ENCODE data around the gene TENM4. TPM values are rescaled to one million over a fixed set of nuclear protein-coding genes. Genes with fewer than 3 reads are reported as not detected.

TENM4 gene
- total and polyA plus RNA-seq, 2 of the 13 experiments (the other 11 are each of a cell fraction or from before 2014, with no cell fraction given), result not detected

- in situ Hi-C loops (cut with HindIII; ENCODE audit: extremely low pct_ligation_motif_present, low pct_unique_long_range_greater_than_20kb), result no loop called here
- no peak overlapping the region for H3K27ac ChIP-seq (ENCODE audit: extremely low read length, insufficient read depth, low read length)
- no peaks in the 10 kb centered on the region for H3K79me2 ChIP-seq (ENCODE audit: insufficient read depth, low read length)
- 1% methylated on average over 4 of the region's 4 CpGs for WGBS (ENCODE audit: low lambda C conversion rate)
- H4K20me1 ChIP-seq (ENCODE audit: insufficient read depth, low read length), result no peaks in the 10 kb centered on the region
- H3K9me3 ChIP-seq (ENCODE audit: low read length), result no peaks in the 10 kb centered on the region
- no peaks in the 10 kb centered on the region for H3K36me3 ChIP-seq (replicated peaks in 1 of 2; ENCODE audit: control insufficient read depth in 1 of 2, insufficient read depth in 2 of 2, low read length in 2 of 2)
- H3K4me1 ChIP-seq (ENCODE audit: insufficient read depth, low read length), result no peaks in the 10 kb centered on the region
- H2AFZ ChIP-seq (ENCODE audit: low read length), result no peak overlapping the region
- POLR2A ChIA-PET, result no interaction called here
- CTCF ChIA-PET (ENCODE audit: low intra/inter-chr PET ratio, low total read pairs), result no interaction called here
- DNase-seq (ENCODE audit: low spot score) (no peak), FAIRE-seq (no peak), ATAC-seq (no peak)
- intact Hi-C loops (cut with micrococcal nuclease; ENCODE audit: unreplicated experiment), result no loop called here
- H3K4me2 ChIP-seq (ENCODE audit: low read depth, low read length), result no peak overlapping the region
- peaks cover 0 to 11% of the 10 kb centered on the region in 2 experiments; a peak in 2 of 5 replicates for H3K27me3 ChIP-seq (ENCODE audit: control insufficient read depth in 1 of 2, insufficient read depth in 2 of 2, low read length in 2 of 2)
- H3K9ac ChIP-seq (ENCODE audit: insufficient read depth, low read depth, low read length), result no peak overlapping the region
- BruUV-seq (replicated peaks), result no TSS peak
- H3K4me3 ChIP-seq (replicated peaks in 1 of 3; ENCODE audit: insufficient read depth in 1 of 3, low read depth in 2 of 3, low read length in 3 of 3), result no peak overlapping the region
- TF ChIP-seq ZNF460 (CRISPR knock-in tag; IDR thresholded peaks at IDR 0.05; ENCODE audit: borderline replicate concordance) (no peak), NFE2 (CRISPR knock-in tag; IDR thresholded peaks at IDR 0.05) (no peak), ZNF446 (CRISPR knock-in tag; IDR thresholded peaks at IDR 0.05) (no peak), MBD4 (IDR thresholded peaks at IDR 0.05; ENCODE audit: borderline replicate concordance, low read length) (no peak), KLF13 (CRISPR knock-in tag; IDR thresholded peaks at IDR 0.05) (no peak), ZNF570 (CRISPR knock-in tag; IDR thresholded peaks at IDR 0.05; ENCODE audit: borderline replicate concordance) (no peak), ZNF891 (CRISPR knock-in tag; IDR thresholded peaks at IDR 0.05) (no peak), HHEX (CRISPR knock-in tag; IDR thresholded peaks at IDR 0.05) (no peak), ZNF317 (CRISPR knock-in tag; IDR thresholded peaks at IDR 0.05) (no peak), RFX3 (CRISPR knock-in tag; IDR thresholded peaks at IDR 0.05) (no peak), MLX (CRISPR knock-in tag; IDR thresholded peaks at IDR 0.05) (no peak), FLYWCH1 (CRISPR knock-in tag; IDR thresholded peaks at IDR 0.05) (no peak), RFX5 (IDR thresholded peaks at IDR 0.05; ENCODE audit: low read depth, low read length) (no peak)
- TF ChIP-seq, protein P1, sequence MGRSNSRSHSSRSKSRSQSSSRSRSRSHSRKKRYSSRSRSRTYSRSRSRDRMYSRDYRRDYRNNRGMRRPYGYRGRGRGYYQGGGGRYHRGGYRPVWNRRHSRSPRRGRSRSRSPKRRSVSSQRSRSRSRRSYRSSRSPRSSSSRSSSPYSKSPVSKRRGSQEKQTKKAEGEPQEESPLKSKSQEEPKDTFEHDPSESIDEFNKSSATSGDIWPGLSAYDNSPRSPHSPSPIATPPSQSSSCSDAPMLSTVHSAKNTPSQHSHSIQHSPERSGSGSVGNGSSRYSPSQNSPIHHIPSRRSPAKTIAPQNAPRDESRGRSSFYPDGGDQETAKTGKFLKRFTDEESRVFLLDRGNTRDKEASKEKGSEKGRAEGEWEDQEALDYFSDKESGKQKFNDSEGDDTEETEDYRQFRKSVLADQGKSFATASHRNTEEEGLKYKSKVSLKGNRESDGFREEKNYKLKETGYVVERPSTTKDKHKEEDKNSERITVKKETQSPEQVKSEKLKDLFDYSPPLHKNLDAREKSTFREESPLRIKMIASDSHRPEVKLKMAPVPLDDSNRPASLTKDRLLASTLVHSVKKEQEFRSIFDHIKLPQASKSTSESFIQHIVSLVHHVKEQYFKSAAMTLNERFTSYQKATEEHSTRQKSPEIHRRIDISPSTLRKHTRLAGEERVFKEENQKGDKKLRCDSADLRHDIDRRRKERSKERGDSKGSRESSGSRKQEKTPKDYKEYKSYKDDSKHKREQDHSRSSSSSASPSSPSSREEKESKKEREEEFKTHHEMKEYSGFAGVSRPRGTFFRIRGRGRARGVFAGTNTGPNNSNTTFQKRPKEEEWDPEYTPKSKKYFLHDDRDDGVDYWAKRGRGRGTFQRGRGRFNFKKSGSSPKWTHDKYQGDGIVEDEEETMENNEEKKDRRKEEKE (IDR thresholded peaks at IDR 0.05), result no peak
- TF ChIP-seq, protein P2, sequence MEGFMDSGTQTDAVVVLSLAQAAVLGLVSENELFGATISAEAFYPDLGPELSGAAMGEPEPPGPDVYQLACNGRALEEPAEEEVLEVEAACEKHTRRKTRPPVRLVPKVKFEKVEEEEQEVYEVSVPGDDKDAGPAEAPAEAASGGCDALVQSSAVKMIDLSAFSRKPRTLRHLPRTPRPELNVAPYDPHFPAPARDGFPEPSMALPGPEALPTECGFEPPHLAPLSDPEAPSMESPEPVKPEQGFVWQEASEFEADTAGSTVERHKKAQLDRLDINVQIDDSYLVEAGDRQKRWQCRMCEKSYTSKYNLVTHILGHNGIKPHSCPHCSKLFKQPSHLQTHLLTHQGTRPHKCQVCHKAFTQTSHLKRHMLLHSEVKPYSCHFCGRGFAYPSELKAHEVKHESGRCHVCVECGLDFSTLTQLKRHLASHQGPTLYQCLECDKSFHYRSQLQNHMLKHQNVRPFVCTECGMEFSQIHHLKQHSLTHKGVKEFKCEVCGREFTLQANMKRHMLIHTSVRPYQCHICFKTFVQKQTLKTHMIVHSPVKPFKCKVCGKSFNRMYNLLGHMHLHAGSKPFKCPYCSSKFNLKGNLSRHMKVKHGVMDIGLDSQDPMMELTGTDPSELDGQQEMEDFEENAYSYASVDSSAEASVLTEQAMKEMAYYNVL (CRISPR knock-in tag; IDR thresholded peaks at IDR 0.05; ENCODE audit: borderline replicate concordance), result no peak
- TF ChIP-seq, protein P3, sequence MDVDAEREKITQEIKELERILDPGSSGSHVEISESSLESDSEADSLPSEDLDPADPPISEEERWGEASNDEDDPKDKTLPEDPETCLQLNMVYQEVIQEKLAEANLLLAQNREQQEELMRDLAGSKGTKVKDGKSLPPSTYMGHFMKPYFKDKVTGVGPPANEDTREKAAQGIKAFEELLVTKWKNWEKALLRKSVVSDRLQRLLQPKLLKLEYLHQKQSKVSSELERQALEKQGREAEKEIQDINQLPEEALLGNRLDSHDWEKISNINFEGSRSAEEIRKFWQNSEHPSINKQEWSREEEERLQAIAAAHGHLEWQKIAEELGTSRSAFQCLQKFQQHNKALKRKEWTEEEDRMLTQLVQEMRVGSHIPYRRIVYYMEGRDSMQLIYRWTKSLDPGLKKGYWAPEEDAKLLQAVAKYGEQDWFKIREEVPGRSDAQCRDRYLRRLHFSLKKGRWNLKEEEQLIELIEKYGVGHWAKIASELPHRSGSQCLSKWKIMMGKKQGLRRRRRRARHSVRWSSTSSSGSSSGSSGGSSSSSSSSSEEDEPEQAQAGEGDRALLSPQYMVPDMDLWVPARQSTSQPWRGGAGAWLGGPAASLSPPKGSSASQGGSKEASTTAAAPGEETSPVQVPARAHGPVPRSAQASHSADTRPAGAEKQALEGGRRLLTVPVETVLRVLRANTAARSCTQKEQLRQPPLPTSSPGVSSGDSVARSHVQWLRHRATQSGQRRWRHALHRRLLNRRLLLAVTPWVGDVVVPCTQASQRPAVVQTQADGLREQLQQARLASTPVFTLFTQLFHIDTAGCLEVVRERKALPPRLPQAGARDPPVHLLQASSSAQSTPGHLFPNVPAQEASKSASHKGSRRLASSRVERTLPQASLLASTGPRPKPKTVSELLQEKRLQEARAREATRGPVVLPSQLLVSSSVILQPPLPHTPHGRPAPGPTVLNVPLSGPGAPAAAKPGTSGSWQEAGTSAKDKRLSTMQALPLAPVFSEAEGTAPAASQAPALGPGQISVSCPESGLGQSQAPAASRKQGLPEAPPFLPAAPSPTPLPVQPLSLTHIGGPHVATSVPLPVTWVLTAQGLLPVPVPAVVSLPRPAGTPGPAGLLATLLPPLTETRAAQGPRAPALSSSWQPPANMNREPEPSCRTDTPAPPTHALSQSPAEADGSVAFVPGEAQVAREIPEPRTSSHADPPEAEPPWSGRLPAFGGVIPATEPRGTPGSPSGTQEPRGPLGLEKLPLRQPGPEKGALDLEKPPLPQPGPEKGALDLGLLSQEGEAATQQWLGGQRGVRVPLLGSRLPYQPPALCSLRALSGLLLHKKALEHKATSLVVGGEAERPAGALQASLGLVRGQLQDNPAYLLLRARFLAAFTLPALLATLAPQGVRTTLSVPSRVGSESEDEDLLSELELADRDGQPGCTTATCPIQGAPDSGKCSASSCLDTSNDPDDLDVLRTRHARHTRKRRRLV (CRISPR knock-in tag; IDR thresholded peaks at IDR 0.05), result no peak
Measured at GRCh38 chr11:79265756-79266322, 175.0 kb downstream of the TENM4 start.

Measured in HepG2 (cell line).